Fibroblast of lung (primary cell): ENCODE data around the gene PBOV1. TPM values are rescaled to one million over a fixed set of nuclear protein-coding genes. Genes with fewer than 3 reads are reported as not detected.
"Not testable (repeated sequence)": the region's sequence is repeated elsewhere in the genome, so short reads cannot be mapped to it uniquely, and the experiment has no call there.

Experiments used
- DNase-seq, 2 donors: peaks; one replicate each; pipeline versions ENCODE4 v3.0.0 to v3.0.0-alpha.2; 2010; ENCODE audit warnings: low read depth in 2 of 2
- H2AFZ ChIP-seq: 2 replicates; pipeline ENCODE4 v1.5.1; 2012; ENCODE audit warnings: low read length, control low read depth, inconsistent platforms
- H3K27ac ChIP-seq: 2 replicates; pipeline ENCODE4 v1.5.1; 2011; ENCODE audit warnings: low read length, control low read depth; ENCODE audit not compliant: insufficient read depth
- H3K27me3 ChIP-seq: 2 replicates; pipeline ENCODE4 v1.5.1; 2011; ENCODE audit warnings: mild to moderate bottlenecking, low read length; ENCODE audit not compliant: control insufficient read depth, insufficient read depth
- H3K36me3 ChIP-seq: 2 replicates; pipeline ENCODE4 v1.5.1; 2011; ENCODE audit warnings: low read length; ENCODE audit not compliant: control insufficient read depth, insufficient read depth
- H3K4me1 ChIP-seq: 2 replicates; pipeline ENCODE4 v1.5.1; 2011; ENCODE audit warnings: low read length; ENCODE audit not compliant: control insufficient read depth, insufficient read depth; ENCODE audit errors: extremely low read depth
- H3K4me2 ChIP-seq: 2 replicates; pipeline ENCODE4 v1.5.1; 2011; ENCODE audit warnings: low read length, control low read depth; ENCODE audit not compliant: insufficient read depth; ENCODE audit errors: extremely low read depth
- H3K4me3 ChIP-seq, 4 experiments: fragments of 200-600 bp in 1 of 4; sonication (generic) in 1 of 4; replicated peaks in 1 of 4; 2 replicates each; pipeline ENCODE4 v1.5.1; 2011 to 2016; ENCODE audit warnings: low read length in 4 of 4, low read depth in 3 of 4, mild to moderate bottlenecking in 3 of 4, control low read depth in 2 of 4, inconsistent platforms in 1 of 4, mixed read lengths in 1 of 4; ENCODE audit not compliant: insufficient read depth in 1 of 4; ENCODE audit errors: control extremely low read depth in 1 of 4
- H3K79me2 ChIP-seq: 2 replicates; pipeline ENCODE4 v1.5.1; 2012; ENCODE audit warnings: mild to moderate bottlenecking, low read length, inconsistent platforms; ENCODE audit not compliant: control insufficient read depth, insufficient read depth
- H3K9ac ChIP-seq: 2 replicates; pipeline ENCODE4 v1.5.1; 2011; ENCODE audit warnings: mild to moderate bottlenecking, low read length, control low read depth; ENCODE audit not compliant: insufficient read depth
- H3K9me3 ChIP-seq: 2 replicates; pipeline ENCODE4 v1.5.1; 2012; ENCODE audit warnings: low read depth, low read length; ENCODE audit not compliant: control insufficient read depth, insufficient read depth
- H4K20me1 ChIP-seq: 2 replicates; pipeline ENCODE4 v1.5.1; 2011; ENCODE audit warnings: low read length; ENCODE audit not compliant: control insufficient read depth, insufficient read depth; ENCODE audit errors: extremely low read depth
- EZH2 ChIP-seq: IDR thresholded peaks from 2 replicates; pipeline ENCODE4 v1.5.1; 2012; ENCODE audit warnings: low read length, control low read depth, mild to moderate bottlenecking; ENCODE audit errors: missing control alignments
- polyA plus RNA-seq, 2 donors: library from polyadenylated mRNA; depleted of rRNA in 1 of 2; stranded (reverse) in 1 of 2; unstranded in 1 of 2; fragments of >200 nt; gene quantifications; 2 replicates each; pipeline ENCODE4 v1.2.1, GENCODE V29; 2011 to 2012; ENCODE audit warnings: missing spikeins in 1 of 2
- total RNA-seq: library from RNA; depleted of rRNA; stranded (reverse); fragments of >200 nt; gene quantifications from 2 replicates; pipeline ENCODE4 v1.2.1, GENCODE V29; 2014
- TF ChIP-seq, protein P1 (sequence below), 2 donors: IDR thresholded peaks in 1 of 2; conservative IDR thresholded peaks in 1 of 2; 1 replicate in 1 of 2; 2 replicates in 1 of 2; pipeline ENCODE4 v1.5.1; 2011 to 2012; ENCODE audit warnings: low read length in 2 of 2, control low read depth in 1 of 2, inconsistent platforms in 1 of 2, low read depth in 1 of 2, mild to moderate bottlenecking in 1 of 2

PBOV1 gene
- total and polyA plus RNA-seq, 2 donors (not counting 1 experiment from before 2014, with no cell fraction given) = not detected

DNA sequence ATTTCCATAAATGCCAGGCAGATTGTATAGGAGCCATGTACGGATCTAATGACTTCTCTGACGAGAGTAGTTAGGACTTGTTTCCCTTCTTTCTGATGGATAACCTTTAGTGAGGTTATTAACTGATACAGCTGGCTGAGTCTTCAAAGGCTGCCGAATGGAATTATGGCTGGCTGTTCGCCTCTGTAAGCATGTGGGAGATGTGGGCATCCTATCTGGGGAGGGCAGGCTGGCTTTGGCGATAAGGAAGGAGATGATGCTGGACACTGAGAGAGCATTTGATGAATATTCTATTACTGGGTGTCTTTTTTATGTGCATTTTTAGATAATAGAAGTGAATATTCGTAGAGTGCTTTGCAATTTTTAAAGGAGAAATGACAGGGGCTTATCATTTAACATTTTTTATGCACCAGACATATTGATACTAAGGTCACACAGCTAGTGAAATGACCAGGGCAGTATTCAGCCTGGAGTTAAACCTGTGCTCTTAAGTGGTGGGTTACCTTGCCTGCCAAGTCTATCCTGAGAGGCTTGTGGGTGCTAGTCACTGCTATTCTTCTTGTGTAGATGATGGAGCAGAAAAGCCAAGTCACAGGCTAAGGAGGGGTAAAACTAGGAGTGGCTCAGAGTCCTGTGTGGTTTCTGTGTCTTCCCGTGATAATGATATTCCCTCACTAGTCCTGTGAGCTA, 3.1 kb downstream of the PBOV1 start:
- H3K9me3 ChIP-seq = no peaks in the 10 kb centered on the region
- H3K9ac ChIP-seq = no peak overlapping the region
- no peaks in the 10 kb centered on the region for H3K27me3 ChIP-seq
- no peak overlapping the region for H3K4me2 ChIP-seq
- no peaks in the 10 kb centered on the region for H3K4me1 ChIP-seq
- no peak for TF ChIP-seq EZH2
- TF ChIP-seq, protein P1, sequence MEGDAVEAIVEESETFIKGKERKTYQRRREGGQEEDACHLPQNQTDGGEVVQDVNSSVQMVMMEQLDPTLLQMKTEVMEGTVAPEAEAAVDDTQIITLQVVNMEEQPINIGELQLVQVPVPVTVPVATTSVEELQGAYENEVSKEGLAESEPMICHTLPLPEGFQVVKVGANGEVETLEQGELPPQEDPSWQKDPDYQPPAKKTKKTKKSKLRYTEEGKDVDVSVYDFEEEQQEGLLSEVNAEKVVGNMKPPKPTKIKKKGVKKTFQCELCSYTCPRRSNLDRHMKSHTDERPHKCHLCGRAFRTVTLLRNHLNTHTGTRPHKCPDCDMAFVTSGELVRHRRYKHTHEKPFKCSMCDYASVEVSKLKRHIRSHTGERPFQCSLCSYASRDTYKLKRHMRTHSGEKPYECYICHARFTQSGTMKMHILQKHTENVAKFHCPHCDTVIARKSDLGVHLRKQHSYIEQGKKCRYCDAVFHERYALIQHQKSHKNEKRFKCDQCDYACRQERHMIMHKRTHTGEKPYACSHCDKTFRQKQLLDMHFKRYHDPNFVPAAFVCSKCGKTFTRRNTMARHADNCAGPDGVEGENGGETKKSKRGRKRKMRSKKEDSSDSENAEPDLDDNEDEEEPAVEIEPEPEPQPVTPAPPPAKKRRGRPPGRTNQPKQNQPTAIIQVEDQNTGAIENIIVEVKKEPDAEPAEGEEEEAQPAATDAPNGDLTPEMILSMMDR (conservative IDR thresholded peaks at IDR 0.05 in 1 of 2, IDR thresholded peaks at IDR 0.05 in 1 of 2; ENCODE audit: low read depth in 1 of 2, low read length in 2 of 2) = no peak
- H4K20me1 ChIP-seq = no peaks in the 10 kb centered on the region
- no peak overlapping the region for H3K4me3 ChIP-seq
- H3K27ac ChIP-seq = no peak overlapping the region
- H3K79me2 ChIP-seq = no peaks in the 10 kb centered on the region
- no peak overlapping the region for H2AFZ ChIP-seq
- DNase-seq = no peak
- no peaks in the 10 kb centered on the region for H3K36me3 ChIP-seq

- H3K36me3 ChIP-seq, H3K79me2 ChIP-seq, H3K27me3 ChIP-seq, H4K20me1 ChIP-seq, H3K4me1 ChIP-seq, H3K9ac ChIP-seq, H3K9me3 ChIP-seq, DNase-seq, H2AFZ ChIP-seq, H3K4me3 ChIP-seq, H3K4me2 ChIP-seq, H3K27ac ChIP-seq: not testable (repeated sequence)
Observed at GRCh38 chr6:138212530-138212929, 5.8 kb downstream of the PBOV1 start.

GRCh38 chr6:138211601-138212000, 6.7 kb downstream of the PBOV1 start:
- H3K9me3 ChIP-seq = no peaks in the 10 kb centered on the region
- H3K4me1 ChIP-seq = no peaks in the 10 kb centered on the region
- H3K36me3 ChIP-seq = no peaks in the 10 kb centered on the region
- no peak for TF ChIP-seq EZH2
- TF ChIP-seq, protein P1 (conservative IDR thresholded peaks at IDR 0.05 in 1 of 2, IDR thresholded peaks at IDR 0.05 in 1 of 2; ENCODE audit: low read depth in 1 of 2, low read length in 2 of 2) = no peak
- DNase-seq = no peak
- H3K4me2 ChIP-seq = no peak overlapping the region
- no peaks in the 10 kb centered on the region for H3K27me3 ChIP-seq
- H2AFZ ChIP-seq = no peak overlapping the region
- H3K27ac ChIP-seq = no peak overlapping the region
- no peak overlapping the region for H3K4me3 ChIP-seq
- H4K20me1 ChIP-seq = no peaks in the 10 kb centered on the region
- H3K9ac ChIP-seq = no peak overlapping the region
- H3K79me2 ChIP-seq = no peaks in the 10 kb centered on the region
